NCI-H2081 treated with DMSO at 0.1 percent for 48 hours (cell line): ENCODE measurements around the gene HSCB.
"Not testable (repeated sequence)": the region's sequence is repeated elsewhere in the genome, so short reads cannot be mapped to it uniquely, and the experiment has no call there.

Experiments
- DNase-seq: peaks from one replicate; lab custom pipeline; 2025; lab: John Stamatoyannopoulos, UW

The HSCB gene

GRCh38 chr22:28791841-28792490 lies 50.1 kb downstream of the HSCB start:
- DNase-seq = peak; percentile 42

GRCh38 chr22:28792491-28793383 lies 50.9 kb downstream of the HSCB start:
- DNase-seq = no peak

GRCh38 chr22:28793976-28794584 lies 52.2 kb downstream of the HSCB start:
- no peak for DNase-seq

- no peak for DNase-seq
Measured at GRCh38 chr22:28795071-28795693, 53.3 kb downstream of the HSCB start.

- DNase-seq = no peak
Measured at GRCh38 chr22:28795932-28796856, 54.4 kb downstream of the HSCB start.

- DNase-seq = no peak
Measured at GRCh38 chr22:28798810-28799605, 57.2 kb downstream of the HSCB start.

- no peak for DNase-seq
Measured at GRCh38 chr22:28799606-28800307, 57.9 kb downstream of the HSCB start.

GRCh38 chr22:28800308-28801041 lies 58.6 kb downstream of the HSCB start, which contains the start of gene XBP1:
Gene XBP1, minus strand, starts transcription at chr22:28800569.
- DNase-seq = no peak

- no peak for DNase-seq
Measured at GRCh38 chr22:28801845-28802594, 60.2 kb downstream of the HSCB start.

- no peak for DNase-seq
Measured at GRCh38 chr22:28802595-28803123, 60.8 kb downstream of the HSCB start.

- not testable (repeated sequence) for DNase-seq
Measured at GRCh38 chr22:28805426-28805825, 63.6 kb downstream of the HSCB start.
